ENCODE results near the gene FADS6.
"Not testable (repeated sequence)": the region's sequence is repeated elsewhere in the genome, so short reads cannot be mapped to it uniquely, and the experiment has no call there.

Gene FADS6

DNA sequence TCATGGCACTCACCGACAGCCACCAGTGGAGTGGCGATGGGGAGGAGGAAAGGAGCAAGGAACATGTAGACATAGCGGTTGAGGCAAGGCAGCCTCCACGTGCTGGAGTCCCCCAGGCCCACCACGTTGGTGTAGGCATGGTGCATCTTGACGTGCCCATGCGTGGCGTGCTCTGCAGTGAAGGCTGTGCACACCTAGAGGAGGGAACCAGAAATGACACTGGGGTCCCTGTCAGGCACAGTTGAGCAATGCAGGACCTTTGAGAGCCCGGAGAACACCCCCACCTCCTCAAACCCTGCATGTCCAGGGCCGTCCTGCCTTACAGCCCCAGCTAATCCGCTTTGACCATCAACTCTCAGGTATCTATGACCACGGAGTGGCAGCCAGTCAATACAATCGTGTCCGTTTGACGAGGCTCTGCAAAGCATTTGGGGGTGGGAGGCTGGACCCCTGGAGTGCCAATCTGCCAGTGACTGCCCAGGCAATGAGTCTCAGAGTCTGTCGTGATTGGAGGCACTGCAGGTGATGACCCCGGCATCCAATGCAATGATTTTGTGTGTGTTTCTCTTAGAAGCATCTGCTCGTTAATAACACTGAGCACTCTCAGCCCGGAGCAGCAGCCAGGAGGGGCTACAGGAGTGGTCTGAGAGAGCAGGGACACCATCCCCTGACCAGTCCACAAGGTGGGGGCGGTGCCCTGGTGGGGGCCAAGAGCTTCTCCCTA lies 10.8 kb downstream of the FADS6 start:
- no peak for DNase-seq

GRCh38 chr17:74881073-74881472 lies 12.4 kb downstream of the FADS6 start:
- no peak for DNase-seq

- DNase-seq = no peak
Measured at GRCh38 chr17:74879308-74879707, 14.1 kb downstream of the FADS6 start.

- no peak for DNase-seq
Measured at GRCh38 chr17:74878658-74879057, 14.8 kb downstream of the FADS6 start.

DNA sequence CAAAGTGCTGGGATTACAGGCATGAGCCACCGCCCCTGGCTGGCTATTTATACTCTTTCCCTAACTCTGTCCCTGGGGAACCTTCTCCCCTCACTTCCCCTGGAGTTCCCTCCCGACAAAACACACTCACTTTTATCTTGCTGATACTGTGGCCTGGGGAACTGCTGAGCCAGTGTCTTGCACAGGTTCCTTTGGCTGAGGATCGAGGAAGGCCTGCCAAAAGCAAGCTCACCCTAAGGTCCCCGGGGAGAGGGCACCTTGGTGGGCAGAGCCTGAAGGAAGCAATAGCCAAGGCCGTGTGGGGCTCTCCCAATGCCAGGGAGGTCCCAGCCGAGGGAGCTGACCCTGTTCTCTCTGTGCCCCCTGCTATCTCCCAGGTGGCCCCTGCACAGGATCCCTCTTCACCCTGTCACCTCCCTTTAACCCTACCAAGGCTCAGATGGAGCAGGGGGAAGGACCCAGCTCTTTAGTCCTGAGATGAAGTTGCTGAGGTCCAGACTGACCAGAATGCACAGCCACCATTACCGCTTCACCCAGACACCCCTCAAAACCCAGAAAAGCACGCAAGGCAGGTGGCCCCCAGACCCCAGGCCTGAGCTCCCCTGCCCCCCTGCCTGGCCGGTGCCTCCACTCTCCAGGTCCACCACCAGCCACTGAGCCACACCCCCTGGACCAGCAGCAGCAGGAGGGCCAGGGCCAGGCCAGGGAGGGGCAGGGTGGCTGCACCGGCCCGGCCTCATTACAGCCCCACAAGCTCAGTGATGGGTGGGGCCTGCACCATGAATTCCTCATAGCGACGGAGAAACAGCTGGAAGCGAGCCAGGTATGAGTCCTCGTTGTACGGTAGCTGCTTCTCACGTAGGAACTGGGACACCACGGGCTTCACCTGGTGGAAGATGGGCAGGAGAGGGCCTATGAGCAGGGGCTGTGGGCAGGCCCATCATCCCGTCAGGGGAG lies 15.6 kb downstream of the FADS6 start:
- no peak for DNase-seq

DNA sequence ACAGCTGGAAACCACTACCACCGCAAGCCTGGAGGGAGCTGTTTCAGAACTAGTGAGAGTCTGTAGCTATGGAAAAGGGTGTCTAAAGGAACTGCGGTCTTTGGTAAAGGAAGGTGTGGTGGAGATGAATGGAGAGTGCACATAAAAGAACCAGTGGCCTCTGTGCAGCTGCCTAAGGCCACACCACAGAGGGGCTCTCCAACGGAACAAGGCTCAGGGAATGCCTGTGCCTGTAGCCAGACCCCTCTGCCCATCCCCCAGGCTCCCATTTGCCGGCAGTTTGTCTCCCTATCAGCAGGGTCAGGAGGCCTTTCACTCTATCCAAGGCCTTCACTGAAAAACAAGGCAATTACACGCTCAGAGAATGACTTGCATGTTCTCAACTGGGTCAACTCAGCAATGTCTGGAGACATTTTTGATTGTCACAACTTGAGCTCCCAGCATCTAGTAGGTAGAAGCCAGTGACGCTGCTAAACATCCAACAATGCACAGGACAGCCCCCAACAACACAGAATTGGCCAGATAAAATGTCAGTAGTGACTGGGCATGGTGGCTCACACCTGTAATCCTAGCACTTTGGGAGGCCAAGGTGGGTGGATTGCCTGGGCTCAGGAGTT lies 17.3 kb downstream of the FADS6 start:
- no peak for DNase-seq

- no peak for DNase-seq
Measured at GRCh38 chr17:74875155-74875976, 18.1 kb downstream of the FADS6 start.

DNA sequence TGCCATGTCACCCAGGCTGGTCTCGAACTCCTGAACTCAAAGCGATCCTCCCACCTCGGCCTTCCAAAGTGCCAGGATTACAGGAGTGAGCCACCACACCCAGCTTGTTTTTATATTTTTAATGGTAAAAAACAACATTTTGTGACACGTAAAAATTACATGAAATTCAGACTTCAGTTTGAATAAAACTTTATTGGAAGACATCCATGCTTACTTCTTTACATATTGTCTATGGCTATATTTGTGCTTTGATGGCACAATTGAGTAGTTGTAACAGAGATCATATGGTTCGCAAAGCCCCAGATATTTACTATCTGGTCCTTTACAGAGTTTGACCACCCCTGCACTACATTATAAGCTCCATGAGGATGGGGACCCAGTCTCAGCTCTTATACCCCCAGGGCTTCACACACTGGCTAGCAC lies 18.8 kb downstream of the FADS6 start:
- no peak for DNase-seq

DNA sequence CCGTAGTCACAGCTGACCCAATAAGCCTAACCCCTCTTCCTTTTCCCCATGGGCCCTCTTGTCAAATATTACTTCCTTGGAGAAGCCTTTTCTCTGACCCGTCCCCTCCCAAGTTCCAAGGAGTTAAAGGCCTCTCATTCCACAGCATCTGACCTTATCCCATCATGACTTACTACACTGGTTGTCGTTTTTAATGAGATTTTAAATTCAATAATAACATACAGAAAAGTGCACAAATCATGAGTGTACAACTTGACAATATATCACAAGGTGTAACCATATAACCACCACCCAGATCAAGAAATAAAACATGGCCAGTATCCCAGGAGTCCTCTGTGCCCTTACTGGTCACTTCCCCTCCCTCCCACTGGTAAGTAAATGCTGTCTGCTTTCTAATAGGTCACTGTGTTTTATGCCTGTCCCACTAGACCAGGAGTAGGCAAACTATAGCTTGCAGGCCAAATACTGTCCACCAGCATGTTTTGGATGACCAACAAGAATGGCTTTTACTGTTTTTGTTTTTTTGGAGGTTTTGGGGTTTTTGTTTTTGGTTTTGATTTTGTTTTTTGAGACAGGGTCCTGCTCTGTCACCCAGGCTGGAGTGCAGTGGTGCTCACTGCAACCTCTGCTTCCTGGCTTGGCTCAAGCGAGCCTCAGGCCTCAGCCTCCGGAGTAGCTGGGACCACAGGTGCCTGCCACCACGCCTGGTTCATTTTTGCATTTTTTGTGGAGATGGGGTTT lies 19.4 kb downstream of the FADS6 start:
- no peak for DNase-seq

DNA sequence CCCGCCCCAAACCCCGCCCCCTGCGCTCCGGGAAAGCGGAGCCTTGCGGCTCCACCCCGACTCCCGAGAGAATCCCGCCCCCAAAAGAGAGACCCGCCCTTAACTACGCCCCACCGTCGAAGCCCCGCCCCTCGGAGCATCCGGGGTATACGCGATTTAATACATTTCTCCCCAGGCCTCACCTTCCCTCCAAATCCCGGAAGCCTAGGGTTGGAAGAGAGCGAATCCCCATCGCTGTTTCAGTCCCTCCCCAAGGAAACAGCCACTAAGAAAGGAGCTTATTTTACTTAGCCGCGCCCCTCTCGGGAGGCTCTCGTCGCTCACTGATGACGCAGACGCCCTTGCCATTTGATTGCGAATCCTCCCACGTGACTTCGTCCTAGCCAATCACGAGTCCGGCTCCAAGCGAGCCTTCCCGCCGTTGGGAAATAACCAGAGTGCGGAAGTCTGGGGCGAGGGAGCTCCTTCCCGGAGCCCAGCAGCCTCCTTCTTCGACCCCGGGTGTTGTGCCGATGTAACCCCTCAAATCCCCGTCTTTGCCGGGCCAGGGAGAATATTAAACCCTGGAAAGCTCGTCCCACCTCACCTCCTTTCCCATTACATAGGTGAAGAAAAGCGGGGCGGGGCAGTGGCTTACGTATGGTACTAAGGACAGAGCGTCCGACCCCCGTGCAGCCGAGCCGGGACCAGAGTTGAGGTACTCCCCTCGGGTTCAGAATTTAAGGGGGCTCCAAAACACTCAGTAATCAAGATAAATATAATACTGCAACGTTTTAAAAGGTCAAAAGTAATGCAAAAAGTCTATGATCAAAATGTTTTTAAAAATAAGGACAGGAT lies 20.2 kb downstream of the FADS6 start:
- DNase-seq = peak; percentile 100

GRCh38 chr17:74872313-74873036 lies 21.0 kb downstream of the FADS6 start, which contains the start of gene FDXR:
Gene FDXR, minus strand, starts transcription at chr17:74872994. Its CDS starts 50 bp downstream, at chr17:74872944.
- no peak for DNase-seq

DNA sequence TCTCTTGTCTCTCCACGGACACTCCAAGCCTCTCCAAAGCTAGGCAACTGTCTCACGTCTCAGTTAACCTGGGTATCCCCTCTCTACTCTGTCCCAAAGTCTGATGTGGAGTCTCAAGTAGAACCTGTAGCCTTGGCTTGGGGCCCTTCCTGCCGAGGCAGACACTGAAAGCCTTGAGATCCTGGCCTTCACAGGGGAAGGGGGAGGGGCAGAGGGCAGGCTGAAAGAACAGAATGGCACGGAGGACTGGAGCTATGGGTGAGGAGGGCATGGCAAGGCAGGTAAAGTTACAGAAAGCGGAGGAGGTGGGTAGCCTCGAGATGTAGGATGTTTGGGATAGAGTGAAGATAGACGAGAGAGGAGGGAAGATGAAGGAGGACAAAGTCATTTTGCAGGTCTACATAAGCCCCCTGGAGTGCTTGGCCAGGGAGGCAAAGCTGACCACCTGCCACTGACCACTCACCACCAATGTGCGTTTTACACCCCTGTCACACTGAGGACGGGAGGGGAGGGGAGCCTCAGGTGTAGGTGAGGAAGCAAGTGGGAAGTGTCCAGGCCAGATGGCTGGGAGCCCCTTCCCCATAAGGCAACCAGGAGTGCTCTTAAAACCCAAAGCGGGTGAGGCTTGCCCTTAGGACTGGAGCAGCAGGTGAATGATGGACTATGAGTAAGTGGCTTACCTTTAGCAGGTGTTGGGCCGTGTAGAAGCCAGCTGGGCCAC lies 21.9 kb downstream of the FADS6 start:
- no peak for DNase-seq

DNA sequence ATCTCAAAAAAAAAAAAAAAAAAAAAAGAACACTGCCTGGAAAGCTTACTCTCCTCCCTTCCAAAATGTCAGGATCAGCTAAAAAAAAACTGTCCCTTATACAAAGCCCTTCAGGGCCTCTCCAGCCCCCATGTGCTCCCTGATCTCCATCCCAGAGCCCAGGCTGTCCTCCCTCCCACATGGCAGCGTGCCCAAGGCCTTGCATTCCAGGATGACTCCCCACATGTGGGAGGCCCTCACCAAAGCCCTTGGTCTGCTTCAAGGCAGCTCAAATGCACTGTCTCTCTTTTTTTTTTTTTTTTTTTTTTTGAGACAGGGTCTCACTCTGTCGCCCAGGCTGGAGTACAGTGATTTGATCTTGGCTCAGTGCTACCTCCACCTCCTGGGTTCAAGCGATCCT lies 22.9 kb downstream of the FADS6 start:
- DNase-seq = no peak

DNA sequence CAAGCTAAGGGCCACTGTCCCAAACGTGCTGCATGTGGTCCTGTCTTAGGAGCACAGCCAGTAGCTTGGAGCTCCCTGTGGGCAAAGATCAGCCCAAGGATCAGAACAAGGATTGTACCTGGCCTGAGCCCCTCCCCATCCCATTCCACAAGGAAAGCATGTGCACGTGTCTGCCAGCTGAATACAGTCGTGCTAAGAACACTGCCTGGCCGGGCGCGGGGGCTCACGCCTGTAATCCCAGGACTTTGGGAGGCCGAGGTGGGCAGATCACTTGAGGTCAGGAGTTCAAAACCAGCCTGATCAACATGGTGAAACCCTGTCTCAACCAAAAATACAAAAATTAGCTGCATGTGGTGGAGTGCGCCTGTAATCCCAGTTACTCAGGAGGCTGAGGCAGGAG lies 23.4 kb downstream of the FADS6 start:
- not testable (repeated sequence) for DNase-seq

GRCh38 chr17:74868908-74869255 lies 24.6 kb downstream of the FADS6 start:
- DNase-seq = no peak

GRCh38 chr17:74868251-74868907 lies 25.1 kb downstream of the FADS6 start:
- DNase-seq = no peak

DNA sequence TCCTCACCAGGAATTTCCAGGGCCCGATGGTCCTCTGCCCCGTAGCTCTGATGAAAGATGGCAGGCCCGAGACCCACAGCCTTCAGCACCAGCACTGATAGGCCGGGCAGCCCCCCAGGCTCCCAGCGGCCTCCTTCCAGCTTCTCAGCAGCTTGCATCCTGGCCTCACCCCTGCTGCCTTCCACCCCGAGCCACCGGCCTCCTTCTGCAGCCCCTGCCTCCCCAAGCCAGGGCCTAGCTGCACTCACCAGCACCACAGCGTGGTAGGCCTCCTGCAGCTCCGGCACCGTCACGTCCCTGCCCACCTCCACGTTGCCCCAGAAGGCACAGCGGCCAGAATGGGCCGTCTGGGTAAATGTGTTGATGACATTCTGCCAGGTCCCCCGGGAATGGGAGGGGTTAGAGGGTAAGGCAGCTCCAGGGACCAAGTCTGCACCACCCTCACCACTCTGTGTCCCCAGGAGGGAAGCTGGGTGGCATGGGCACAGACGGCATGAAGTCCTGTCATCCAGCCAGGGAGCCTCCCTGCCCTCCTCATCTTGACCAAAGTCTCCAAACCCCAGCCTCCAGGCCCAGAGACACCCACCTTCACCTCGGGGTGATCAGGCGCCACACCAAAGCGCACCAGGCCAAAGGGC lies 27.1 kb downstream of the FADS6 start:
- no peak for DNase-seq

- DNase-seq = no peak
Measured at GRCh38 chr17:74865504-74866197, 27.8 kb downstream of the FADS6 start.
